Stimulated activated CD4-positive, alpha-beta T cell treated with anti-CD3 and anti-CD28 coated beads, Interleukin-4, amount 100 ng/mL, for 4 hours (primary cell): ENCODE results near the gene ANKRD34A.

Experiments used
- DNase-seq, 2 experiments: peaks; one replicate each; pipeline ENCODE4 v3.0.0-alpha.2; 2020

Gene ANKRD34A

DNA sequence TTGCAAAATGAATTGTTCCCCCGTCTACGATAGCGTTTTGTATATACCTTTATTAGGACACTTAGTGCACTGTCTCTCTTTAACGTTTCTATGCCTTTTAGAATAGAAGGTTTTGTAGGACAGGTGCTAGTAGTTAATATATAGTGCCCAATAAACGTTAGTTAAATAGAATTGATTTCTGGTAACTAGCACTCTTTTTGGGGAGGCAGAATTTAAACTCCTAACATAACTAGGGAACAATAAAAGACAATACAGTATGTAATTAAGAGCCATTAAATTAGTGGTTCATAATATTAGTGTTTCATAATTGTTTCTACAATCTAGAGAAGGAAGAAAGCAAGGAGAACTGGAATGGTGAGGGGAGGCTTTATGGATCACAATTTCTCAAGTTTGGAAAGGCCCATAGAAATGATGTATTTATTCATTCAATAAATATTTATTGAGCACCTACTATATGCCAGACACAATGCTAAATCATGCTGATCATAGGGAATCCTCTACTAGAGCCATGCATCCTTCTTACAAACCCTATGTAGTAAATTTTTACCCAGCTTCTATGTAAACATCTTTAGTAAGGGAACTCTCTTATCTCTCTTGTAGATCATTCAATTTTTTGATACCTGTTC lies 857 bp upstream of the ANKRD34A start:
- no peak for DNase-seq

GRCh38 chr1:145963265-145964019 lies 933 bp downstream of the ANKRD34A start:
- no peak for DNase-seq

DNA sequence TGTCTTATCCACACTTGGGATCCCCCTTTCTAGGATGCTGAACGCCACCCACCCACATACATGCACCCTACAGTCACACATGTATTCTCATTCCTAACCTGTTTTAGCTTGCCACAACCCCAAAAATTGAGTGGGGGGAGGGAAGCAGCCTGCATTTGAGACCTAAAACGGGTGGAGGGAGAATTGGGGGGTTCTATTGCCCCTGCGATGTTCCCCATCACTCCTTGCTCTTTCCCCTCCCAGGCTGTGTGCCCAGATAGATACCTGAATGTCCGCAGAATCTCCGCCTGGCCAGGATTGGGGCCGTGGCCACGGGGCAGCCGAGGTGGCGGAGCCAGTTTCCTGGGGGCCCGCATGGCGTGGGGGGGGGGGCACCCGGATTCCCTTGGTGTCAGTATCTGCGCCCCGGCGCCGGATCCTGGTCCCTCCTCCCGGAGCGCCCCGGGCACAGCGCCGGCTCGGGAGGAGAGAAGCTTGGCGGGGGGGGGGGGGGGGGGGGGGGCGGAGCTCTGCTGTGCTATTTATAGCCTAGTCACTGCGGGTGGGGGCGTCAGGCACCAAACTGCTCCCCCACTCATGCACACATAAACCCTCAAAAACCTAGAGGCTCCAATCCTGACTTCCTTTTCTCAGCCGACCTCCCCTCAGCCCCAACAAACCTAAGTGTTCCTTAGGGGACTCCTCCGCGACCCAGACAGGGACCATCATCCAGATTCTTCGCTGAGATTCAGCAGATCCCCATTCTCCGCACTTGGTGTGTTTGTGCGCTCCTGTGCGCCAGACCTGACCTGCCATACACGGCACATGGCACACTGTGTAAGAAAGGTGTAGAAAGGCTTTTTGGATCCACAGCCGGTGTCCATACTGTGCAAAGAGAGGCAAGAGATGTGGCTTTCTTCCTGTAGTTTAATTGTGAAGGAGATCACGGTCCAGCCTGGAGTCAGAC lies 1.9 kb downstream of the ANKRD34A start:
- peak; percentile 31 to 43 for DNase-seq

- DNase-seq, result peak; percentile 47 to 59
Measured at GRCh38 chr1:145961425-145962156, 2.8 kb downstream of the ANKRD34A start.

GRCh38 chr1:145961109-145961424 lies 3.3 kb downstream of the ANKRD34A start:
- no peak for DNase-seq

DNA sequence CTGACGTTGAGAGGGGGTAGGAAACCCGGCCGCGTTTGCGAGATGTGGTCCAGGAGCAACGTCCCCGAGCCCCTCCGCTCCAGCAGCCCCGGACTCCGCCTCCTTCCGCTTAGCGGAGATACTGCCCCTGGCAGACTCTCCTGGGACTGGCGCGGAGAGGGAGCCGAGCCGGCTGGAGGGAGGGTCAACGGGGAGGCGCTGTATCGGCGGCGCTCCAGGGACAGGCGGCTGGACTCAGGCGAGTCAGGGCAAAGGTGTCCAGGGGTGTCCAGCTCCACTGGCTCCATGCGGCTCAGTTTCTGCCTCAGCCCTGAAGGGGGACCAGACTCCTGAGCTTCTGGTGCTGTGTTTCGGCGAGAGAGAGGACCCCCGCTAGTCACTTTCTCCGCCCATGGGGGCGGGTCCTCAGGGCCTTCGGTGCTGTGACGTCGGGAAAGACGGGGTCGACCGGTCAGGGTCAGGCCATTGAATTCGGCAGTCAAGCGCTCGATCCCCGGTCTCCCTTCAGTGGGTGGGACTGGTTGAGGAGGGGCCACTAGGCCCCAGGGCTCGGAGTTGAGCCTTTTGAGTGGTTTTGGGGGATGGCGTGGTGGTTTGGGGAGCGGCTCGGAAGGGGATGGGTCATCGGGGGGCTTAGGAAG lies 3.8 kb downstream of the ANKRD34A start:
- DNase-seq, result peak; percentile 34 to 43

DNA sequence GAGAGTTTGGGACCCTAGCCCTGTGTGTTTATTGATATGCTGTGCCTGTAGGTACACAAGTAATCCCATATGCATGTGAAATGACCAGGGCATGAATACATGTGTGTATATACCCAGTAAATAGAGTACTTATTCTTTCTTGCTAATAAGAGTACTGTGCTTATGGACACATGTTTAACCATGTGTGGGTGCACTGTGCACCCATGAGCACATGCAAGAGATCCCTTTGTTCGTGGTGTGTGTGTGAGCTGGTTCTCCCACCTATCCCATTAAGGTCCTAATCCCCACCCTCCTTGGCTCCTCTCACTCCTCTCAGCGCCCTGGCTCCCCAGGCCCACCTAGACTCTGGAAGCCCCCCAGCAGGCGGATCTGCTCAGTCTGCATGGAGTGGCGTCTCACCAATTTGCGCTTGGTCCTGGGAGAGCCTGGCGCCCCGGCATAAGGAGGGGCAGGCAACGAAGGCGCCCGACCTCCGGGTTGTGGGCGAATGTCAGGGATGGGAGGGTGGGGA lies 4.4 kb downstream of the ANKRD34A start:
- no peak for DNase-seq

GRCh38 chr1:145959333-145959732 lies 5.0 kb downstream of the ANKRD34A start:
- no peak for DNase-seq

- DNase-seq, result no peak
Measured at GRCh38 chr1:145958734-145959133, 5.6 kb downstream of the ANKRD34A start.

- DNase-seq, result peak; percentile 89 to 93
Measured at GRCh38 chr1:145957443-145958319, 6.7 kb downstream of the ANKRD34A start, which contains the start of gene LIX1L. Gene LIX1L (minus strand): TSS chr1:145958017. CDS start chr1:145957927, 90 bp downstream.

GRCh38 chr1:145956781-145957442 lies 7.5 kb downstream of the ANKRD34A start:
- DNase-seq, result no peak

DNA sequence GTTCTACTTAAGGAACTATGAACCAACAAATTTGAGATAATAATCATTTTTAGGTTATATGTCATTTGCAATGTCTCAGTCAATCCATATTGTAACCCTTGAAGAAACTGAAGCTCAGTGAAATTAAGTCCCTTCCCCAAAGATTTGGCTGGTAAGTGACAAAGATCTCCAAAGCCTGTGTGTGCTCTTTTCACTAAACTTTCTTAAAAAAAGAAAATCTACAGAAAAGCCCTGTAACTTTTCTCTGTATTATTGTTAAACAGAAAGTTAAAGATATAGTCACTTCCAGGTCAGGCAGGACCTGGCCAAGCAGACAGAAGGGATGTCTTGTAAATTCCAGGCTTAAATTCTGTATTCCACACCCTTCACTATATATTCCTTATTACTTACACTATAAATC lies 8.0 kb downstream of the ANKRD34A start:
- DNase-seq, result no peak

- DNase-seq, result no peak
Measured at GRCh38 chr1:145955436-145955835, 8.9 kb downstream of the ANKRD34A start.

DNA sequence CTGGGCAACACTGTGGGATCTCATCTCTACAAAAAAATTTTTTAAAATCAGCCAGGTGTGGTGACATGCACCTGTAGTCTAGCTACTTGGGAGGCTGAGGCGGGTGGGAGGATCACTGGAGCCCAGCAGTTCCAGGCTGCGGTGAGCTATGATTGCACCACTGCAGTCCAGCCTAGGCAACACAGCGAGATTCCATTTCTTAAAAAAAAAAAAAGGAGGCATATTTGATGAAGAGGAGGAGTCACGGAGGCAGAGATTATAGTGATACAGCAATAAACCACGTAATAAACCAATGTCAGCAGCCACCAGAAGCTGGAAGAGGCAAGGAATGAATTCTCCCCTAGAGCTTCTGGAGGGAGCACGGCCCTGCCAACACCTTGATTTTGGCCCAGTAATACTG lies 10.5 kb downstream of the ANKRD34A start:
- DNase-seq, result no peak

GRCh38 chr1:145952903-145953302 lies 11.5 kb downstream of the ANKRD34A start:
- no peak for DNase-seq

- DNase-seq, result no peak
Measured at GRCh38 chr1:145951526-145951925, 12.8 kb downstream of the ANKRD34A start.

GRCh38 chr1:145949219-145949618 lies 15.2 kb downstream of the ANKRD34A start:
- DNase-seq, result no peak

- no peak for DNase-seq
Measured at GRCh38 chr1:145947551-145947950, 16.8 kb downstream of the ANKRD34A start.

GRCh38 chr1:145946477-145946986 lies 17.8 kb downstream of the ANKRD34A start:
- no peak for DNase-seq

GRCh38 chr1:145944532-145944931 lies 19.8 kb downstream of the ANKRD34A start:
- DNase-seq, result no peak
